Neural progenitor cell (in vitro differentiated cells): Measurements from ENCODE around the gene TSPAN18.

Experiments used
- CTCF ChIP-seq: fragments of 200-600 bp; sonication (generic); IDR thresholded peaks from 2 replicates; pipeline ENCODE4 v1.5.1; 2017; ENCODE audit warnings: antibody characterized with exemption, mild to moderate bottlenecking
- EZH2 ChIP-seq: fragments of 200-600 bp; sonication (generic); IDR thresholded peaks from 2 replicates; pipeline ENCODE4 v1.6.1; 2017; ENCODE audit warnings: antibody characterized with exemption, mild to moderate bottlenecking, moderate library complexity
- EZH2phosphoT487 ChIP-seq: fragments of 200-600 bp; sonication (generic); IDR thresholded peaks from 2 replicates; pipeline ENCODE4 v1.6.1; 2017; ENCODE audit warnings: antibody characterized with exemption

- TF ChIP-seq CTCF (no peak), EZH2phosphoT487 (no peak), EZH2 (no peak)
Measured at GRCh38 chr11:44848963-44849350, 122.2 kb downstream of the TSPAN18 start.
